ENCODE results near the gene TMEM154. TPM values are rescaled to one million over a fixed set of nuclear protein-coding genes. Genes with fewer than 3 reads are reported as not detected.

TMEM154 gene
- polyA plus RNA-seq, 1 donor from 2014 or later, result not detected

- H2AFZ ChIP-seq (ENCODE audit: low read depth, low read length), result no peak overlapping the region
- H3K27ac ChIP-seq (ENCODE audit: low read length), result no peak overlapping the region
- no peak for TF ChIP-seq TAF1 (IDR thresholded peaks at IDR 0.05; ENCODE audit: low read depth)
- TF ChIP-seq EZH2 (IDR thresholded peaks at IDR 0.05; ENCODE audit: borderline replicate concordance, insufficient read depth, low read length, poor library complexity, severe bottlenecking), result no peak
- no peak for TF ChIP-seq MXI1 (conservative IDR thresholded peaks at IDR 0.05; ENCODE audit: poor library complexity, severe bottlenecking)
- no peak for TF ChIP-seq SMC3 (conservative IDR thresholded peaks at IDR 0.05; ENCODE audit: poor library complexity)
- no peak for TF ChIP-seq EP300 (conservative IDR thresholded peaks at IDR 0.05; ENCODE audit: poor library complexity, severe bottlenecking)
- no peak for TF ChIP-seq RAD21 (conservative IDR thresholded peaks at IDR 0.05)
- TF ChIP-seq REST (IDR thresholded peaks at IDR 0.05; ENCODE audit: borderline replicate concordance), result no peak
- no peak for TF ChIP-seq POLR2AphosphoS5 (IDR thresholded peaks at IDR 0.05)
- TF ChIP-seq CTCF (IDR thresholded peaks at IDR 0.05; ENCODE audit: poor library complexity, severe bottlenecking), result no peak
- H3K27me3 ChIP-seq (ENCODE audit: insufficient read depth, low read depth, low read length), result no peaks in the 10 kb centered on the region
- H3K9me2 ChIP-seq (ENCODE audit: insufficient read depth, low read length), result no peaks in the 10 kb centered on the region
- no peaks in the 10 kb centered on the region for H3K79me2 ChIP-seq (replicated peaks; ENCODE audit: insufficient read depth, low read length)
- no peak overlapping the region for H3K9ac ChIP-seq (ENCODE audit: low read length)
- H3F3A ChIP-seq (ENCODE audit: insufficient read depth, low read length, poor library complexity, severe bottlenecking), result no peaks in the 10 kb centered on the region
- H3K4me2 ChIP-seq (ENCODE audit: low read length), result no peak overlapping the region
- no peaks in the 10 kb centered on the region for H4K20me1 ChIP-seq (ENCODE audit: insufficient read depth)
- H3K9me3 ChIP-seq (ENCODE audit: low read length), result peaks cover 8% of the 10 kb centered on the region
- no peak overlapping the region for H3K4me3 ChIP-seq (ENCODE audit: low read length)
- no peaks in the 10 kb centered on the region for H3K36me3 ChIP-seq (ENCODE audit: insufficient read depth, low read length)
These were observed 26.1 kb upstream of the TMEM154 start for GRCh38 chr4:152705903-152706302.

- Histone ChIP-seq H3K9ac (ENCODE audit: low read length) (no peak overlapping the region), H4K20me1 (ENCODE audit: insufficient read depth) (no peaks in the 10 kb centered on the region), H3K79me2 (replicated peaks; ENCODE audit: insufficient read depth, low read length) (no peaks in the 10 kb centered on the region), H3K4me2 (ENCODE audit: low read length) (no peak overlapping the region), H2AFZ (ENCODE audit: low read depth, low read length) (no peak overlapping the region), H3K9me2 (ENCODE audit: insufficient read depth, low read length) (no peaks in the 10 kb centered on the region), H3K27ac (ENCODE audit: low read length) (no peak overlapping the region), H3K9me3 (ENCODE audit: low read length) (peaks cover 8% of the 10 kb centered on the region), H3F3A (ENCODE audit: insufficient read depth, low read length, poor library complexity, severe bottlenecking) (peaks cover under 1% of the 10 kb centered on the region), H3K36me3 (ENCODE audit: insufficient read depth, low read length) (no peaks in the 10 kb centered on the region), H3K27me3 (ENCODE audit: insufficient read depth, low read depth, low read length) (no peaks in the 10 kb centered on the region), H3K4me3 (ENCODE audit: low read length) (no peak overlapping the region)
- no peak for TF ChIP-seq MXI1 (conservative IDR thresholded peaks at IDR 0.05; ENCODE audit: poor library complexity, severe bottlenecking)
- TF ChIP-seq CTCF (IDR thresholded peaks at IDR 0.05; ENCODE audit: poor library complexity, severe bottlenecking), result no peak
- TF ChIP-seq TAF1 (IDR thresholded peaks at IDR 0.05; ENCODE audit: low read depth), result no peak
- no peak for TF ChIP-seq POLR2AphosphoS5 (IDR thresholded peaks at IDR 0.05)
- TF ChIP-seq REST (IDR thresholded peaks at IDR 0.05; ENCODE audit: borderline replicate concordance), result no peak
- no peak for TF ChIP-seq EP300 (conservative IDR thresholded peaks at IDR 0.05; ENCODE audit: poor library complexity, severe bottlenecking)
- TF ChIP-seq RAD21 (conservative IDR thresholded peaks at IDR 0.05), result no peak
- TF ChIP-seq SMC3 (conservative IDR thresholded peaks at IDR 0.05; ENCODE audit: poor library complexity), result no peak
These were observed 25.0 kb upstream of the TMEM154 start for GRCh38 chr4:152704788-152705187.
